HEK293 (cell line): ENCODE measurements around the gene OR2F2.

Experiments used
- CTCF ChIA-PET: fragments of 350-600 bp; formaldehyde crosslinking; extraction: SDS; loops from one replicate; lab custom pipeline; 2021; ENCODE audit warnings: antibody characterized with exemption; lab: Yijun Ruan, JAX
- POLR2A ChIA-PET: fragments of 300-600 bp; formaldehyde crosslinking; extraction: SDS; loops from one replicate; lab custom pipeline; 2020; ENCODE audit warnings: antibody characterized with exemption, inconsistent platforms; lab: Yijun Ruan, JAX
- H3K27ac ChIP-seq: fragments of 200-500 bp; sonication (Bioruptor generic); 2 replicates; pipeline ENCODE4 v1.5.1; 2014; ENCODE audit warnings: low read depth, low read length, control low read depth, inconsistent platforms; ENCODE audit errors: extremely low read depth
- H3K36me3 ChIP-seq, 2 experiments: fragments of 200-500 bp in 1 of 2; sonication (Bioruptor generic) in 1 of 2; 1 replicate in 1 of 2; 2 replicates in 1 of 2; pipeline ENCODE4 v1.5.1; 2014 to 2017; ENCODE audit warnings: inconsistent platforms in 2 of 2, low read length in 2 of 2; ENCODE audit not compliant: control insufficient read depth in 2 of 2, insufficient read depth in 1 of 2
- H3K4me1 ChIP-seq: fragments of 200-500 bp; sonication (Bioruptor generic); 2 replicates; pipeline ENCODE4 v1.5.1; 2014; ENCODE audit warnings: mild to moderate bottlenecking, low read length, inconsistent platforms; ENCODE audit not compliant: control insufficient read depth, insufficient read depth
- H3K4me3 ChIP-seq: 2 replicates; pipeline ENCODE4 v1.5.1; 2011; ENCODE audit warnings: low read depth, mild to moderate bottlenecking, control low read depth, low read length, moderate library complexity
- H3K9me3 ChIP-seq: fragments of 200-500 bp; sonication (Bioruptor generic); 2 replicates; pipeline ENCODE4 v1.5.1; 2014; ENCODE audit warnings: low read depth, low read length, inconsistent platforms; ENCODE audit not compliant: control insufficient read depth, insufficient read depth
- GLIS1 ChIP-seq: fragments of 450-650 bp; formaldehyde crosslinking; IDR thresholded peaks from 2 replicates; pipeline ENCODE4 v1.5.1; 2016; ENCODE audit warnings: missing biosample characterization, missing genetic modification characterization
- OSR2 ChIP-seq: fragments of 450-650 bp; formaldehyde crosslinking; IDR thresholded peaks from 2 replicates; pipeline ENCODE4 v1.5.1; 2016; ENCODE audit warnings: missing biosample characterization, missing genetic modification characterization
- PRDM2 ChIP-seq: fragments of 450-650 bp; formaldehyde crosslinking; IDR thresholded peaks from 2 replicates; pipeline ENCODE4 v1.5.1; 2016; ENCODE audit warnings: missing biosample characterization, missing genetic modification characterization, borderline replicate concordance
- RBAK ChIP-seq: fragments of 450-650 bp; formaldehyde crosslinking; IDR thresholded peaks from 2 replicates; pipeline ENCODE4 v1.5.1; 2016; ENCODE audit warnings: missing biosample characterization, missing genetic modification characterization
- REST ChIP-seq: fragments of 450-650 bp; formaldehyde crosslinking; IDR thresholded peaks from 2 replicates; pipeline ENCODE4 v1.5.1; 2016; ENCODE audit warnings: missing biosample characterization, missing genetic modification characterization
- ZBTB8A ChIP-seq: fragments of 450-650 bp; formaldehyde crosslinking; IDR thresholded peaks from 2 replicates; pipeline ENCODE4 v1.5.1; 2016; ENCODE audit warnings: missing biosample characterization, missing genetic modification characterization
- ZEB2 ChIP-seq: fragments of 450-650 bp; formaldehyde crosslinking; IDR thresholded peaks from 2 replicates; pipeline ENCODE4 v1.5.1; 2016; ENCODE audit warnings: missing biosample characterization, missing genetic modification characterization
- ZNF184 ChIP-seq: fragments of 450-650 bp; IDR thresholded peaks from 2 replicates; pipeline ENCODE4 v1.5.1; 2018; ENCODE audit warnings: missing biosample characterization, mild to moderate bottlenecking, missing genetic modification characterization
- ZNF416 ChIP-seq: fragments of 450-650 bp; formaldehyde crosslinking; IDR thresholded peaks from 2 replicates; pipeline ENCODE4 v1.5.1; 2016; ENCODE audit warnings: missing biosample characterization, missing genetic modification characterization
- ZNF548 ChIP-seq: fragments of 450-650 bp; formaldehyde crosslinking; IDR thresholded peaks from 2 replicates; pipeline ENCODE4 v1.5.1; 2016; ENCODE audit warnings: missing biosample characterization, missing genetic modification characterization
- ZNF558 ChIP-seq: fragments of 450-650 bp; formaldehyde crosslinking; IDR thresholded peaks from 2 replicates; pipeline ENCODE4 v1.5.1; 2016; ENCODE audit warnings: missing biosample characterization, missing genetic modification characterization
- ZNF561 ChIP-seq: fragments of 450-650 bp; IDR thresholded peaks from 2 replicates; pipeline ENCODE4 v1.5.1; 2018; ENCODE audit warnings: missing biosample characterization, missing genetic modification characterization, borderline replicate concordance
- ZNF621 ChIP-seq: fragments of 450-650 bp; formaldehyde crosslinking; IDR thresholded peaks from 2 replicates; pipeline ENCODE4 v1.5.1; 2017; ENCODE audit warnings: missing biosample characterization, missing genetic modification characterization
- ZNF768 ChIP-seq: fragments of 450-650 bp; formaldehyde crosslinking; IDR thresholded peaks from 2 replicates; pipeline ENCODE4 v1.5.1; 2018; ENCODE audit warnings: missing biosample characterization, mild to moderate bottlenecking, missing genetic modification characterization
- ZNF785 ChIP-seq: fragments of 450-650 bp; formaldehyde crosslinking; IDR thresholded peaks from 2 replicates; pipeline ENCODE4 v1.5.1; 2016; ENCODE audit warnings: missing biosample characterization, missing genetic modification characterization
- ZXDB ChIP-seq: fragments of 450-650 bp; formaldehyde crosslinking; IDR thresholded peaks from 2 replicates; pipeline ENCODE4 v1.5.1; 2016; ENCODE audit warnings: missing biosample characterization, missing genetic modification characterization

Gene OR2F2

GRCh38 chr7:143948733-143949132 lies 13.7 kb downstream of the OR2F2 start:
- no peaks in the 10 kb centered on the region for H3K36me3 ChIP-seq
- TF ChIP-seq RBAK (no peak), ZBTB8A (no peak), ZNF621 (tag by site-specific recombination) (no peak), ZNF548 (no peak), GLIS1 (tag by site-specific recombination) (no peak), ZNF785 (tag by site-specific recombination) (no peak), OSR2 (tag by site-specific recombination) (no peak)
- POLR2A ChIA-PET = no interaction called here
- H3K27ac ChIP-seq = no peak overlapping the region
- H3K4me1 ChIP-seq = no peaks in the 10 kb centered on the region
- H3K9me3 ChIP-seq = no peaks in the 10 kb centered on the region
- no peak overlapping the region for H3K4me3 ChIP-seq
- CTCF ChIA-PET = interaction anchor here (0.5 to 0.6 kb wide), 2 partner anchors 26 to 128 kb away, joined by 3 to 5 read pairs; no protein-coding TSS in a partner anchor

GRCh38 chr7:143953421-143953820 lies 18.4 kb downstream of the OR2F2 start:
- H3K4me1 ChIP-seq = no peaks in the 10 kb centered on the region
- no peaks in the 10 kb centered on the region for H3K36me3 ChIP-seq
- H3K27ac ChIP-seq = no peak overlapping the region
- ChIA-PET CTCF (no interaction called here), POLR2A (no interaction called here)
- no peak overlapping the region for H3K4me3 ChIP-seq
- TF ChIP-seq REST (no peak), ZNF558 (no peak), ZNF416 (tag by site-specific recombination) (no peak), ZEB2 (tag by site-specific recombination) (no peak), ZNF561 (tag by site-specific recombination) (no peak), PRDM2 (tag by site-specific recombination) (no peak), ZNF768 (tag by site-specific recombination) (no peak), ZXDB (no peak), ZNF184 (tag by site-specific recombination) (no peak)
- H3K9me3 ChIP-seq = no peaks in the 10 kb centered on the region
